NOMO-1 treated with dmso at 0.1 percent for 144 hours (cell line): ENCODE results near the gene STOM.

ENCODE experiments used
- DNase-seq: peaks from one replicate; lab custom pipeline; 2025; ENCODE audit not compliant: unreplicated experiment; lab: John Stamatoyannopoulos, UW

STOM gene

DNA sequence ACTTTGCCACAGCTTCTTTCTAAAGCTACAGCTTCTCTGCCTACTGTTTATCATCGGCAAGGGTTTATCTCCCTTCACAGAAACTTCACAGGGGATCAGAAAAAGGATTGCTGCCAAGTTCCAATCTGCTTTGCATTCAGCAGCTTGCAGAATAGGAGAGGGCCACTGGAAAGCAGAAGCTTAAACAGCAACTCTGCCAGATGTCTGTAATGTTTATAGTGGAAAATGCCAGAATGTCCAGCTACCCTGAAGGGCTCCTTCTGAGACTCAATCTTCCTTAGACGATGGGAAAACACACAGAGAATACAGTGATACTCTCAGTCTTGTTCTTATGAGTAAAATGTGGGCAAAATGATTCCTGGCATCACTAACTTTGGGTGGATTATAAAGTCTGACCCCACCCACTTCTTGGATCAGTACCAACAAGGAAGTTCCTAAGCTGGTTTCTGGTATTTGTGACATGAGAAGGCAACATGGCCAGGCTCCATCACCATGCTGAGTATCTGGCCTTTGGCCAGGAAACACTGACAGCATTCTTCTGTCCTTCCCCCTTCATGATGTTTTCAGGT, 19.0 kb downstream of the STOM start:
- DNase-seq = no peak

DNA sequence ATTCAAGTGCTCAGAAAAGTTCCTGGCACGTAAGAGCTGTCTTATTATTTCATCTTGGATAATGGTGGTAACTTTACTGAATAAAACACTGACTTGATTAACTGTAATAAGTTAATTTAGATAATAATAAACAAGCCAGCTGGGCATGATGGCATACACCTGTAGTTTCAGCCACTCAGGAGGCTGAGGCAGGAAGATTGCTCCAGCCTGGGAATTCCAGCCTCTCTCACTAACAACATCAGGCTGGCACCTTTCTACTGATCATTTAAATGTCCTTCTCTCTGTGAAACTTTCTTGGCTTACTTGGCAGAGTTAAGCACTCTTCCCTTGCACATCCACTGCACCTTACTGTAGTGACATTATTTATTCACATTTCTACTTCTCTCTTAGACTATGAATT, 20.0 kb downstream of the STOM start:
- no peak for DNase-seq

DNA sequence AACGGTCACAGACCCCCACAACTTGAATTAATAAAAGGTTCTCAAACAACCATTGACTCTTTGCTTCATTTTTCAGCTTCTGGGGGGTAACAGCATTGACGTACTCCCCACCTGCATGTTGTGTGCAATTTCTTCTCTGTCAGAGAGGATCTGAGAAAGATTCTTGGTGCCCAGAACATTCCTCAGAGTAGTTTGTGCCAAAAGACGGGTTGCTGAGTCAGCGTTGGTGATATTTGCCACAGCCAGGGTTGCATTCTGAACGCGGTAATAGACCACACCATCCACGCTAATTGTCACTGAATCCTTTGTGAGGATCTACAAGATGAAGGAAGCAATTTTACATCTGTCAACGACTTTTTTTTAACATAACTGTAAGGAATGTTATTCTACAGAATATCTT, 21.0 kb downstream of the STOM start:
- DNase-seq = no peak

DNA sequence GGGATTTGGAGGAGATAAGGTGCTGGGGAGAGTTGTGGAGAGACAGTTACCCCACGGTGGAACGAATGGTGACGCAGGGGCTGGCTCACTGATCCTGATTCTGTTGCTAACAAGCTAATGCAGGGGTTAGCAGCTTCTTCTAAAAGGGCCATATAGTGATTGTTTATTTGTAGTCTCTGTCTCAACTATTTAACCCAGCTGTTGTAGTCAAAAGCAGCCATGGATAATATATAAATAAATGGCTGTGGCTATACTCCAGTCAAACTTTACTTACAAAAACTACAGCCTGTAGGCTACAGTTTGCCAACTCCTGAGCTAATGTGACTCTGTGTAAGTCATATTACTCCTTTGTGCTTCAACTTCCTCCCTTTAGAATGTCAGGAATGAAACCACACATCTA, 21.8 kb downstream of the STOM start:
- no peak for DNase-seq

DNA sequence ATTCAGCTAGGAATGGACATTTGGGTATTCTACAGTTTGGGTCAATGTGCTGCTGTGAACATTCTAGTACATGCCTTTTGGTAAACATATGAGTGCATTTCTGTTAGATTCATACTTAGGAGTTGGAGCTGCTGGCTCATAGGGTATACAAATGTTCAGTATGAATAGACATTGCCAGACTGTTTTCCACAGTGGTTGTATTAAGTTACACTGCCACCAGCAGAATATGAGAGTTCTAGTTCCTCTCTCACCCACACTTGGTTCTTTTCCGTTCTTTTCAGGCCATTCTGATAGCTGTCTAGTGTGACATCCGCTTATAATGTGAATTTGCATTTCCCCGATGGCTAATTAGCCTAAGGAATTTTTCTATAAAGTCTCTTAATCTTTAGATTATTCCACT, 25.0 kb downstream of the STOM start:
- DNase-seq = no peak

DNA sequence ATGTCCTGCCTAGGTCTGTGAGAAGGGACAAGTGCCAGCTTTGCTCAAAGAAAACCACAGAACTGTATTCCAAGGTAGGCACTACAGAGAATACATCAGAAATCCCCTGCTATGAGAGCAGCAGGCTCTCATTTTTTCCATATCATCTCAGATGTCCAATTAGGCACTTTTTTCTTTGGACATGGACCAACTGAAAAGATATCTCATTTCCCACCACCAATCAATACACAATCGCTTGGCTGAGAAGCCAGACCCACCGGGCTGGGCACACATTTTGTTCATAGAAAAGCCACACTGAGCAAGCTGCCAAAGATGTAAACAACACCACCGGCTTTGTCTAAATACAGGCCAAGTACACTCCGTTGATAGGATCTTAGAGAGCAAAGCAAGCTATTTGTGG, 25.9 kb downstream of the STOM start:
- no peak for DNase-seq

DNA sequence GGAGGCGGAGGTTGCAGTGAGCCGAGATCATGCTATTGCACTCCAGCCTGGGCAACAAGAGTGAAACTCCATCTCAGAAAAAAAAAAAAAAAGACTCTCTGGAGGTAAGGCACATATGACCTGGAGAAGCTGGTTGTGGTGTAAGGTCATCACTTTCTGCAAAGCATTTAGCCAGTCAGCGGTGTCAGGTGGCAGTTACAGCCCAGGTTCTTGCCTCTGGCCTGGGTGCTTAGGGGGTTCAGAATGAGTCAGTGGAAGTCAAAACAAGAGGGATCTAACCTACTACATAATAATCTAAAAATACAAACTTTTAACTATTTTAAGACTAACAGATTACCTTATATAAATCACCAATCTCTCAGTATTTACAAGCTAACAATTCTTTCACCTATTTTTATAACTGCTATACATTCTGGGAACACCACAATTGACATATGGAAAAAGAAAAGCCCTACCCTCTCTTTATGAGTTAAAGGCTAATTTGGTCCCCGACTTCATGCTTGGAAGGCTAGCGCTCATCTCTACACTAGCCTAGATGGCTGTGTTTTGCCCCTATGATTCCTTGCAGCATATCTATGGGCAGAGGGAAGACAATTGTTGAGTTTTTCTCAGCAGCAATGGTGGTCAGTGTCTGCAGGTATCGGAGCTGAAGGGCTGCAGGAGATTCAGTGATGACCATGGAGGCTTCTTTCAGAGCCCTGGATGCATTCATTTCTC, 29.2 kb downstream of the STOM start:
- no peak for DNase-seq

DNA sequence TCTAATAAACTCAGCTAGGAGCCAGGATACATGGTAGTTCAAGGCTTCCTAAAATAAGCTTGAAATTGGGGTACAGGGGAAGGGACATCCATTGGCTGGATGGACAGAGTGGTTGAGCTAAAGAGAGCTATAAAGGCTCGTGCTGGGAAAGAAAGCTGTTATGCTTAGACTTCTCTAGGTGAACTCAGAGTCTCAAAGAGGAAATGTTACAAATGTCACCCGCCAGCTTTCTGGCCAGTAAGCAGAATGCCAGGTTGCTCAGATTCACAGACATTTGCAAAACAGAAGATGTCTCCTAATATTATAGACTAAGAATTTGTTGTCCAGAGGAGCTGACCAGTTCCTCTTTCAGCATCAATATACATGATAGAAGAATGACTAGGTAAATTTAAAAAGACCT, 30.6 kb downstream of the STOM start:
- DNase-seq = no peak

DNA sequence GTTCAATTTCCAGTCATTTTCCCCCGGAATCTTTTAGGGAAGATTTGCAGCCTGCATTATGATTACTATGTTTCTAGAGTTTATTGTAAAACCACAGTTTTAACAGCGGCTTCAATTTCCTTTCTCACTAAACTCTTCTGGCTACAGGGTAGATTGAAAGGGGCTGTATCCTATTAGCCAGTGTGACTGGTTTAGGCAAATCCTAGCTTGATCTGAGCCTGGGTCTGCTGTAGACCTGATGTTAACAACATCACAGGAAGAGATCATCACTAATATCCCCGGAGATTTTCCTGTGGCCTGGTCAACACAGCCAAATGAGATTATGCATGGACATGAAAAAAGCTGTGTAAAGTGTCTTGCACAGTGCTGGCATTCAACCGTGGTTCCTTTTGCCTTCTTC, 33.4 kb downstream of the STOM start:
- DNase-seq = no peak

DNA sequence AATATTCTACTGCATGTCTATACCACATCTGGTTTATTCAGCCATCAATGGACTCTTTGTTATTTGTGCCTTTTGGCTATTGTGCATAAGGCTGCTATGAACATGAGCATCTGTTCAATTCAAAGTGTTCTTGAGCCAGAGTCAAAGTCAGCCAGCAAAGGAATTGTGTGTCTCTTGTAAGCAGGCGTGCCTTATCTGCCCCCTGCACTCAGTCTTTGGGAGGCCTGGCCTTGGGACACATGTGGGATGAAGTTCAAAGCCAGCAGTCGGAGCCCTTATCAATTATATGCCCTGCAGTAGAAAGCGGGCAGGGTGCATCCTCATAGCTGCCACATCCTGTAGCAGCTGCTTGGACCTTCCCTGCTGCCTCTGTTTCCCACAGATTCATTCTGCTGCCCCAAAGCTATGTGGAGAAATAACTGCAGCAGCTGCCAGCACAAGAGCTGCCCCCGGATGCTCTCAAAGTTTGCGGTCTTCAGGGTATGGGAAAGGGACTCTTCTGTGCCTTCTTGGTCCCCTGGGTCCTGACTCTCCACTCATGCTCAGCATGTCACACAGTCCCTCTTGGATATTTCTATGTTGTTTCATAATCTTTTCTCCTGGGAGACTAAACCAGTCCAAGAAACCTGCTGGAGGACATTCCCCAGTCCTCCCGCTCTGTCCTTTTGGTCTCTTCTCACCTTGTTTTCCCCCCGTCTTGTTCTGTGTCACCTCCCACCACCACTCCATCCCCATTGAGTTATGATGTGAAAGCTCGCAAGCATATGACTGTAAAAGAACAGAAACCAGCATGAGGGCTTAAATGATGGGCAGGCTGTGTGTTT, 35.9 kb downstream of the STOM start:
- DNase-seq = no peak

DNA sequence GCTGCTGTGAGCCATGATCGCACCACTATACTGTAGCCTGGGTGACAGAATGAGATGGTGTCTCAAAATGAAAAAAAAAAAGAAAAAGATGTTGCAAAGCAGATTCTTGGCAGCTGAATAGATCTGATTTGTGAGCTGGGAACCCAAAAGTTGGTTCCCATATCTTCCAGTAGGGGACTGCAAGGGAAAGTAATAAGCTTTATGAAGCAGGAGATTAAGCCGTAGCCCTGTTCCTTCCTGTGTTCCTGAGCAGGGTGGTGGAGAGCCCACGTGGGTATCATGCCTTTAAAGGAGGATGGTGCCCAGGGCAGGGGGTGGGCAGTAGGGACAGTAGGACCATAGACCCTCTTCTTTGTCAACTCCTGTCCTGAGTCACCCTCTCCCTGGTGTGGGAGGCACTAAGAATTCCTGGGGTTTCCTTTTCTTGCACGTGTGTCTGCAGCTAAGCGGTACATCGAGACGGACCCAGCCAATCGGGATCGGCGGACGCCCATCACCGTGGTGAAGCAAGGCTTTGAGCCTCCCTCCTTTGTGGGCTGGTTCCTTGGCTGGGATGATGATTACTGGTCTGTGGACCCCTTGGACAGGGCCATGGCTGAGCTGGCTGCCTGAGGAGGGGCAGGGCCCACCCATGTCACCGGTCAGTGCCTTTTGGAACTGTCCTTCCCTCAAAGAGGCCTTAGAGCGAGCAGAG, 37.9 kb downstream of the STOM start:
- DNase-seq = no peak

DNA sequence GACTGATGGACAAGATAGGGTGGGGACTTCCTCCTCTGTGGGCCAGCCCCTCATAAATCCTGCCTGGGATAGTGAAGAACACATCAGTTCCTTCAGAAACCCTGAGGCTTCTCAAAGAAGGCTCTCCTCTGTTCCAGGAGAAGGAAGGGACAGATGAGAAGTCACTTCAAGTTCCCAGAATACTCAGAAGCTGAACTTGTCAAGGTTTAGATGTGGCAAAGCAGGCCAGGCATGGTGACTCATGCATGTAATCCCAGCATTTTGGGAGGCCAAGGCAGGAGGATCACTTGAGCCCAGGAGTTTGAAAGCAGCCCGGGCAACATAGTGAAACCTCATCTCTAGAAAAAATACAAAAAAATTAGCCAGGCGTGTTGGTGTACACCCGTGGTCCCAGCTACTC, 38.5 kb downstream of the STOM start:
- no peak for DNase-seq

DNA sequence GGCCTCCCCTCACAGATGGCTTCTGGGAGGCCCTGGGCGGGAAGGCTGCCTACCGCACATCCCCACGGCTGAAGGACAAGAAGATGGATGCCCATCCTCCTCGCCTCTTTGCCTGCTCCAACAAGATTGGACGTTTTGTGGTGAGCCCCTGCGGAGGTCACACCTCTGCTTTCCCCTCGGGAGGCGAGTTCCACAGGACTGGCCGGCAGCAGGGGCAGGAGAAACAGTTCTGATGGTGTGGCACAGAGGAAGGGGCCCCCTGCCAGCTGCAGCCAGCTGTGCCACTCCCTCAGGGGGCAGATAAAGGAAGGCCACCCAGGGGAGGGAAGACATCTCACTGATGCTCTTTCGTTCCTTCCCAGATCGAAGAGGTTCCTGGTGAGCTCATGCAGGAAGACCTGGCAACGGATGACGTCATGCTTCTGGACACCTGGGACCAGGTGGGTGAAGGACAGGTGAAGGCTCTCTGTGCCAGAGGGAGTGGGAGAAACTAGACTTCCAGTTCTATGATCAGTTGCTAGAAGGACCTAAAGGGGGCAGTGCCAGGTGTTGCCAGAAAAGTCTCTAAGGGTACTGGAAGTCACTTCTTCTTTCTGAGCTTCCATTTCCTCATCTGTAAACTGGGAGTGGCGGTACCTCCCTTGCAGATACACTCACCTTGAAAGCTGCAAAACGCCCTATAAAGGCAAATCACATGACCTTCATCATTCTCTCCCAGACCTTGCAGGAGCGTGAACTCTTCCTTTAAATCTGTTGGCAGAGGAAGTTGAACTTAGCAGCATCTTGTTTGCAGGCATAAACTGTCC, 41.0 kb downstream of the STOM start:
- DNase-seq = no peak

DNA sequence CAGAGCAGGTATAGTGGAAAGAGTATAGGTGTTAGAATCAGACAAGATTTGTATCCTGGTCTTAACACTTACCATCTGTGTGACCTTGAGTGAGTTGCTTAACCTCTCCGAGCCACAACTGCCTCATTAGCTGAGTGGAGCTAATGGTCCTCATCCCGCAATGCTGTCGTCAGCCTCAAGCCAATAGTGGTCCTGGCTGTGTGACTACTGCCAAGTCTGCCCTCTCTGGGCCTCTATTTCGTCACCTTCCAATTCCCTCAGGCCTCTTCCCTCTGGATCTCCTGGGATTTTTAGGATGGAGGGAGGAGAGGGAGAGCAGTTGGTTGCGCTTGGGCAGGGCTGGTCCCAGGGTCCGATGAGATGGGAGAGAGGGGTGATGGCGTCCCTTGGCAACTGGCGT, 41.6 kb downstream of the STOM start:
- no peak for DNase-seq

DNA sequence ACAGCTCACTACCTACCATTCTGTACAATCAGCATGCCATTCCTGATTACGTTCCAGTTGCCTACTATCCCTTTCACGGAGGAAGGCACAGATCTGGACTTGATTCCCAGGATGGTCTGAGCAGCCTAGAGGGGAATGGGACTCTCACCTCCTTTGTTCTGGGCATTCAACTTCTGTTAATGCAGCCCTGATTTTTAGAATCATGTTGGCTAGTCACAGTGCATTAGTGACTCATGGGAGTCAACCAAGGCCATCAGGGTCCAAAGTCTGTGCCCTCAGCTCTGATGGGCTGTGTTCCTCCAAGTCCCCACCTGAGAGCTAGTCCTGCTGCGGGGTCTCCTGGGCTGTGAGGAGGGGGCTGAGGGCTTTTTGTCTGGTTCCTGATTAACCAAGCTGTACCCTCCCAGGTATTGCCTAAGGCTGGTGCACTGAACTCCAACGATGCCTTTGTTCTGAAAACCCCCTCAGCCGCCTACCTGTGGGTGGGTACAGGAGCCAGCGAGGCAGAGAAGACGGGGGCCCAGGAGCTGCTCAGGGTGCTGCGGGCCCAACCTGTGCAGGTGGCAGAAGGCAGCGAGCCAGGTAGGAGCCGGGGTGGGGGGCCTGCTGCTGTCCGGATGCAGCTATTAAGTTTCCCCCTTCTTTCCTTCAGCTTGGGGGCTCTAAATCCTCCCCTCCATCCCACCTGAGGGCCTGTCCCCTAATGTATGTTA, 43.0 kb downstream of the STOM start:
- DNase-seq = no peak

DNA sequence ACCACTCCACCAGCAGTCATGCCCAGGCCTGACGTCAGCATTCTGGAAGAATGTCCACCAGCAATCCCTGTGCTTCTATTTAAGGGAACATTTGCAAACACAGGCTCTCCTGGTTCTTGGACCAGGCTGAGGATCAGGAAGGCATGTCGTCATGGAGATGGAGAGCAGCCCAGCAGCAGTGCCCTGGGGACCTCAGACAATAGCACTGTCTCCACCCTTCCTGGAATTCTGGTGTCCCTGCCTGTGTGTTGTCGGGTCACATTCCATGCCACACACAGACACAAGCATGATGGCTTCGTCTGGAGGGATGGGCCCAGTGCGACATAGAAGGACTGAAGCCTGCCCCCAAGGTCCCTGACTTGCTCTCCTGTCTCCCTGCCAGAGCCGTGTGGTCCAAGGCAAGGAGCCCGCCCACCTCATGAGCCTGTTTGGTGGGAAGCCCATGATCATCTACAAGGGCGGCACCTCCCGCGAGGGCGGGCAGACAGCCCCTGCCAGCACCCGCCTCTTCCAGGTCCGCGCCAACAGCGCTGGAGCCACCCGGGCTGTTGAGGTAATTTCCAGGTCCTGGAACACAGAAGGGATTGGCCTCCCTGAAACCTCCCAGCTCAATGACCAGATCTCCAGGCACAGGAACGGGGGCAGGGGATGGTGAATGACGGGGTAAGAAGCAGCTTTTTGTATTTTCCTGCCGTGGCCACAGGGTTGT, 43.8 kb downstream of the STOM start:
- DNase-seq = no peak

DNA sequence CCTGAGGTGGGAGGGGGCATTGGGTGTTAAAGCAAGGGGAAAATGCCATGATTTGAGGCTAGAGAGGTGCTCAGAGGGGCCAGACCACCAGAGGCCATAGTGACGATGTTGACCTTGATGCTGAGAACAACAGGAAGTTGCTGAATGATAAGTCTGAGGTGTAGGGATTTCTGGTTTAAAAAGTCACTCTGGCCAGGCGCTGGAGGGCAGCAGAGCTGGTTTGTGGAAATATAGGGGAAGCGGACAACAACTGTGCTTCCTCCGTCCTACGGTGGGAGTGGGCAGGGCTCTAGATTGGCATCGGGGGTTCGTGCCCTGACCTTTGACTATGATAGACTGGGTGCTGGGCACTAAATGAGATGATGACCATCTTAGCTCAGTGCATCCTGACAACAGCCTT, 44.7 kb downstream of the STOM start:
- DNase-seq = no peak

DNA sequence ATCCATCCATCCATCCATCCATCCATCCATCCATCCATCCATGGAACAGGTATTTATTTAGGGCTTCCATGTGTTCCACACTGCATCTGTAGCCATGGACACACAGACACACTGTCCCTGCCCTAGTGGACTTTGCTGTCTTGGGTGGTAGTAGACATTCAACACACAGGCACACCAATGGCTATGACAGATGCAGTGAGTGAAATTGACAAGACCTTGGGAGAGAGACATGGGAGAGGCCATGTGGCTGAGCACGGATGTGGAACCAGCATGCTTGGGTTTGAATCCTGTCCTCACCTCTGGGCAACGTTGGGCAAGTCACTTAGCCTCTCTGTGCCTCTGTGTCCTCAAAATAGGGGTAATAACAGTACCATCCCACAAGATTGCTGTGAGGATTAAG, 45.3 kb downstream of the STOM start:
- no peak for DNase-seq

DNA sequence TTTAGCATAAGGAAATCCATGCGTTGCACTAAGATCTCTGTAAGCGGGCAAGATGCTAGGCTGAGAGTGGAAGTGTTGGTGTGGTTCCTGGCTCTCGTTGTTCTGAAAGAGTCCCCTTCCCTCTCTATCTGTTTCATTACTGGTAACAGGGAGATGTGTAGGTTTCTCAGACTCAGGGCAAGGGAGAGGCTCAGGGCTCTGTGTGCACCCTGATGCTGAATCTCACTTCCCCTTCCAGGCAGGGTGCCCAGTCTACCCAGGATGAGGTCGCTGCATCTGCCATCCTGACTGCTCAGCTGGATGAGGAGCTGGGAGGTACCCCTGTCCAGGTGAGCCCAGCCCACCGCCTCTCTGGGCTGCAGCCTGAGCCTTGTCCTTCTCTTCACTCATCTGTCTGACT, 45.7 kb downstream of the STOM start:
- no peak for DNase-seq
